B cell (primary cell): ENCODE results near the gene HOMER3. TPM values are rescaled to one million over a fixed set of nuclear protein-coding genes. Genes with fewer than 3 reads are reported as not detected.

Experiments used
- ATAC-seq: fragments of 200-7000 bp; cut with Tn5 transposase; one replicate; pipeline ENCODE4 v1.10.0; 2021; ENCODE audit warnings: low read depth, mild to moderate bottlenecking, moderate number of reproducible peaks, moderate library complexity
- CTCF ChIA-PET: fragments of 350-600 bp; sonication (Branson Sonifier 250); formaldehyde crosslinking; loops from one replicate; lab custom pipeline; 2021; ENCODE audit warnings: antibody characterized with exemption, inconsistent platforms; lab: Charles Lee
- POLR2A ChIA-PET: fragments of 350-600 bp; sonication (Branson Sonifier 250); formaldehyde crosslinking; loops from one replicate; lab custom pipeline; 2021; ENCODE audit warnings: antibody characterized with exemption; lab: Charles Lee
- DNase-seq: peaks from one replicate; pipeline ENCODE4 v3.0.0; 2013
- H2AFZ ChIP-seq: 2 replicates; pipeline ENCODE4 v1.6.1; 2012; ENCODE audit warnings: mild to moderate bottlenecking, low read depth, low read length; ENCODE audit not compliant: insufficient read depth, poor library complexity, severe bottlenecking
- H3K27ac ChIP-seq, 2 donors: 1 replicate in 1 of 2; 2 replicates in 1 of 2; pipeline ENCODE4 v1.5.1; 2012 to 2013; ENCODE audit warnings: low read length in 2 of 2, mild to moderate bottlenecking in 2 of 2, moderate library complexity in 1 of 2
- H3K27me3 ChIP-seq, 4 experiments: fragments of 200-600 bp in 1 of 4; sonication (generic) in 1 of 4; replicated peaks in 1 of 4; 1 replicate in 2 of 4; 2 replicates in 2 of 4; pipeline versions ENCODE4 v1.6.1 to v1.7.0; 2013 to 2016; ENCODE audit warnings: low read length in 3 of 4, mild to moderate bottlenecking in 2 of 4, mixed read lengths in 1 of 4, moderate library complexity in 1 of 4; ENCODE audit not compliant: insufficient read depth in 4 of 4, control insufficient read depth in 3 of 4; ENCODE audit errors: control extremely low read depth in 1 of 4
- H3K36me3 ChIP-seq, 2 experiments: replicated peaks in 1 of 2; 1 replicate in 1 of 2; 2 replicates in 1 of 2; pipeline versions ENCODE4 v1.6.1 to v1.7.1; 2013; ENCODE audit warnings: low read length in 1 of 2; ENCODE audit not compliant: insufficient read depth in 2 of 2, control insufficient read depth in 1 of 2; ENCODE audit errors: control extremely low read depth in 1 of 2, extremely low read depth in 1 of 2
- H3K4me1 ChIP-seq, 2 donors: fragments of 200-600 bp in 1 of 2; sonication (generic) in 1 of 2; 1 replicate in 1 of 2; 2 replicates in 1 of 2; pipeline versions ENCODE4 v1.5.1 to v1.6.1; 2013 to 2017; ENCODE audit warnings: low read length in 2 of 2; ENCODE audit not compliant: control insufficient read depth in 2 of 2, insufficient read depth in 2 of 2
- H3K4me2 ChIP-seq: replicated peaks from 2 replicates; pipeline ENCODE3; 2012; ENCODE audit warnings: mild to moderate bottlenecking, low read depth, low read length; ENCODE audit not compliant: poor library complexity, severe bottlenecking
- H3K4me3 ChIP-seq, 5 experiments: fragments of 200-600 bp in 1 of 5; sonication (generic) in 1 of 5; 1 replicate in 3 of 5; 2 replicates in 2 of 5; pipeline versions ENCODE4 v1.5.1 to v1.7.0; 2011 to 2016; ENCODE audit warnings: low read length in 4 of 5, mild to moderate bottlenecking in 4 of 5, low read depth in 2 of 5, control low read depth in 1 of 5, moderate library complexity in 1 of 5; ENCODE audit not compliant: insufficient read depth in 1 of 5; ENCODE audit errors: control extremely low read depth in 1 of 5, extremely low read depth in 1 of 5
- H3K79me2 ChIP-seq: fragments of 200-600 bp; sonication (generic); one replicate; pipeline ENCODE4 v1.6.0; 2016; ENCODE audit warnings: low read length; ENCODE audit not compliant: control insufficient read depth, insufficient read depth
- H3K9ac ChIP-seq: fragments of 200-600 bp; sonication (generic); 2 replicates; pipeline ENCODE4 v1.6.1; 2017; ENCODE audit warnings: mild to moderate bottlenecking, low read length, moderate library complexity
- H3K9me3 ChIP-seq, 3 donors: one replicate each; pipeline versions ENCODE4 v1.6.1 to v1.7.1; 2013; ENCODE audit warnings: low read length in 2 of 3; ENCODE audit not compliant: control insufficient read depth in 2 of 3, insufficient read depth in 1 of 3; ENCODE audit errors: control extremely low read depth in 1 of 3
- H4K20me1 ChIP-seq: 2 replicates; pipeline ENCODE4 v1.6.0; 2012; ENCODE audit warnings: mild to moderate bottlenecking, low read length; ENCODE audit not compliant: insufficient read depth, control insufficient read depth, poor library complexity, severe bottlenecking
- H3K27ac Mint-ChIP-seq: one replicate; pipeline ENCODE4 v1.8.0; 2021; ENCODE audit warnings: mixed read lengths
- H3K27me3 Mint-ChIP-seq: one replicate; pipeline ENCODE4 v1.8.0; 2021; ENCODE audit warnings: mixed read lengths
- H3K4me1 Mint-ChIP-seq: one replicate; pipeline ENCODE4 v1.8.0; 2021; ENCODE audit warnings: mixed read lengths
- H3K4me3 Mint-ChIP-seq: one replicate; pipeline ENCODE4 v1.8.0; 2021; ENCODE audit warnings: mixed read lengths
- H3K9me3 Mint-ChIP-seq: one replicate; pipeline ENCODE4 v1.8.0; 2022; ENCODE audit warnings: mixed read lengths; ENCODE audit not compliant: insufficient read depth
- CTCF ChIP-seq: fragments of 200-600 bp; IDR thresholded peaks from one replicate; pipeline ENCODE4 v1.8.0; 2022; ENCODE audit warnings: antibody characterized with exemption, mild to moderate bottlenecking
- EZH2 ChIP-seq: IDR thresholded peaks from 2 replicates; pipeline ENCODE4 v1.6.1; 2012; ENCODE audit warnings: borderline replicate concordance, low read depth, mild to moderate bottlenecking, moderate library complexity, low read length; ENCODE audit not compliant: insufficient read depth, poor library complexity, severe bottlenecking
- WGBS: methylation state at CpG from one replicate; pipeline ENCODE4 v1.1.5; 2013; ENCODE audit warnings: missing lambda C conversion rate; ENCODE audit not compliant: insufficient coverage; 5-methylcytosine and 5-hydroxymethylcytosine counted together
- intact Hi-C: fragments of 100-400 bp; cut with micrococcal nuclease; formaldehyde crosslinking; loops from one replicate; pipeline ENCODE4 v1.10.0; 2022
- polyA plus RNA-seq: library from polyadenylated mRNA; depleted of rRNA; stranded (reverse); fragments of >200 nt; gene quantifications from 2 replicates; pipeline ENCODE4 v1.2.3, GENCODE V29; 2012
- total RNA-seq, 2 donors: library from RNA; stranded (reverse); fragments of 120-200 nt in 1 of 2; gene quantifications; 1 replicate in 1 of 2; 2 replicates in 1 of 2; pipeline versions ENCODE4 v1.2.3 to v1.2.4, GENCODE V29; 2013 to 2022

Gene HOMER3
- total and polyA plus RNA-seq, 2 donors (not counting 1 experiment from before 2014, with no cell fraction given): 5.9 to 26.4 TPM

- ATAC-seq (no peak), DNase-seq (no peak)
- H4K20me1 ChIP-seq: no peaks in the 10 kb centered on the region
- Mint-ChIP-seq H3K4me3 (no peak overlapping the region), H3K27me3 (peaks cover 13% of the 10 kb centered on the region), H3K9me3 (no peaks in the 10 kb centered on the region), H3K27ac (no peak overlapping the region), H3K4me1 (peaks cover 10% of the 10 kb centered on the region)
- intact Hi-C loops: no loop called here
- H3K27me3 ChIP-seq: peaks cover 0 to 12% (median 2%) of the 10 kb centered on the region in 4 experiments
- no peak overlapping the region for H3K27ac ChIP-seq
- POLR2A ChIA-PET: interaction anchor here (0.7 kb wide), 1 partner anchor 22 kb away, joined by 3 read pairs; no protein-coding TSS in a partner anchor
- H3K4me1 ChIP-seq: peaks cover 7% of the 10 kb centered on the region in 2 donors
- no peak overlapping the region for H3K4me3 ChIP-seq
- no peak overlapping the region for H3K9ac ChIP-seq
- WGBS: 89% methylated on average over 4 of the region's 4 CpGs
- TF ChIP-seq EZH2 (no peak), CTCF (no peak)
- no peak overlapping the region for H2AFZ ChIP-seq
- H3K4me2 ChIP-seq: no peak overlapping the region
- CTCF ChIA-PET: no interaction called here
- no peaks in the 10 kb centered on the region for H3K9me3 ChIP-seq
- H3K79me2 ChIP-seq: no peaks in the 10 kb centered on the region
- no peaks in the 10 kb centered on the region for H3K36me3 ChIP-seq
These were observed 19.4 kb upstream of the HOMER3 start for GRCh38 chr19:18960370-18960769.

- H3K4me1 Mint-ChIP-seq: no peaks in the 10 kb centered on the region
- H2AFZ ChIP-seq: no peak overlapping the region
- intact Hi-C loops: no loop called here
- no peaks in the 10 kb centered on the region for H3K4me1 ChIP-seq
- ATAC-seq (no peak), DNase-seq (no peak)
- H3K27ac ChIP-seq: no peak overlapping the region
- no peaks in the 10 kb centered on the region for H3K79me2 ChIP-seq
- H3K9me3 Mint-ChIP-seq: no peaks in the 10 kb centered on the region
- TF ChIP-seq CTCF: no peak
- TF ChIP-seq EZH2: no peak
- 96% methylated on average over 2 of the region's 2 CpGs for WGBS
- H4K20me1 ChIP-seq: no peaks in the 10 kb centered on the region
- no peak overlapping the region for H3K4me2 ChIP-seq
- ChIA-PET CTCF (no interaction called here), POLR2A (no interaction called here)
- H3K4me3 Mint-ChIP-seq: no peak overlapping the region
- no peak overlapping the region for H3K9ac ChIP-seq
- H3K36me3 ChIP-seq: no peaks in the 10 kb centered on the region
- no peak overlapping the region for H3K27ac Mint-ChIP-seq
- no peaks in the 10 kb centered on the region for H3K9me3 ChIP-seq
- no peak overlapping the region for H3K4me3 ChIP-seq
- H3K27me3 Mint-ChIP-seq: no peaks in the 10 kb centered on the region
- H3K27me3 ChIP-seq: no peaks in the 10 kb centered on the region
These were observed 14.0 kb upstream of the HOMER3 start for GRCh38 chr19:18955042-18955441.
